ENCODE data around the gene NEK8. TPM values are rescaled to one million over a fixed set of nuclear protein-coding genes. Genes with fewer than 3 reads are reported as not detected.

NEK8 gene
- total RNA-seq, 1 donor from 2014 or later, result 1.4 TPM

DNA sequence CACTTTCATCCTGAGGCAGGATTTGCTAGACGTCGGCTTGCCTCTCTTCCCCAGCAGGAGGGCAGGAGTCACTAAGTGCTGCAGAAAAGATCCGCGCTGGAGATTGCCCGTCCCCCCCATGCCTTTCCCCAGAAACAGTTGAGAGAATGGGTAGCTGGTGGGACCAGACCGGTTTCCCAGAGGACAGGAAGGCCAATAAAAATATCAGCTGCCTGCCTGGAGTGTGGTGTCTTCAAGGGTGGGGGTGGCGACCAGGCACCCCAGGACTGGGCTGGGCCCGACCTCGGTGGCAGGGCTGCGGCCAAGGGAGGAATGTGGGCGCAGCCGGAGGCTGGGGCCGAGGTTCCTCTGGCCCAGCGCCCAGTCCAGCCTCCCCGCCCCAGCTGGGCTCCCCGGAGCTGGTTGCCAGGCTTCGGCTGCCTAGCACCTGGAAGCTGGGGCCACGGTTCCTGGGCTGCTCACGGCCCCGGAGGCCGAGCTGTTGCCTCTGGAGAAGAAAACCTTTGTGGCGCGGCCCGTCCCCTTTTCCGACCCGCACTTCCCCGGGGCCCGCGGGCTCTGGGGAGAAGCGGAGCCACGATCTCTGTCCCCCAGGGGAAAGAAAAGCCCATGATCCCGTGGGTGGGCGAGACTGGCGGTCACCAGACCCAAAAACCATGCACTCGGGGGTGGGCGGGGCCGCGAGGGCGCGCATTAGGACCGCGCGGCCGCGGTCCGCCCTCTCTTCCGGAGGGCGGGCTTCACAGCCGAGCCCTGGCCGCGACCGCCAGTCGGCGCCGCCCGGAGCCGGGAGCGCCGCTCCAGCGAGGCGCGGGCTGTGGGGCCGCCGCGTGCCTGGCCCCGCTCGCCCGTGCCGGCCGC is 14.9 kb downstream of the NEK8 start, which contains the start of gene TRAF4:
Gene TRAF4, plus strand, starts transcription at position 769 of the 861 bp plus-strand sequence. CDS start 102 bp downstream, outside the sequence.
- DNase-seq, result peak; percentile 79
- TF ChIP-seq, protein P1, sequence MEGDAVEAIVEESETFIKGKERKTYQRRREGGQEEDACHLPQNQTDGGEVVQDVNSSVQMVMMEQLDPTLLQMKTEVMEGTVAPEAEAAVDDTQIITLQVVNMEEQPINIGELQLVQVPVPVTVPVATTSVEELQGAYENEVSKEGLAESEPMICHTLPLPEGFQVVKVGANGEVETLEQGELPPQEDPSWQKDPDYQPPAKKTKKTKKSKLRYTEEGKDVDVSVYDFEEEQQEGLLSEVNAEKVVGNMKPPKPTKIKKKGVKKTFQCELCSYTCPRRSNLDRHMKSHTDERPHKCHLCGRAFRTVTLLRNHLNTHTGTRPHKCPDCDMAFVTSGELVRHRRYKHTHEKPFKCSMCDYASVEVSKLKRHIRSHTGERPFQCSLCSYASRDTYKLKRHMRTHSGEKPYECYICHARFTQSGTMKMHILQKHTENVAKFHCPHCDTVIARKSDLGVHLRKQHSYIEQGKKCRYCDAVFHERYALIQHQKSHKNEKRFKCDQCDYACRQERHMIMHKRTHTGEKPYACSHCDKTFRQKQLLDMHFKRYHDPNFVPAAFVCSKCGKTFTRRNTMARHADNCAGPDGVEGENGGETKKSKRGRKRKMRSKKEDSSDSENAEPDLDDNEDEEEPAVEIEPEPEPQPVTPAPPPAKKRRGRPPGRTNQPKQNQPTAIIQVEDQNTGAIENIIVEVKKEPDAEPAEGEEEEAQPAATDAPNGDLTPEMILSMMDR (IDR thresholded peaks at IDR 0.05; ENCODE audit: borderline replicate concordance), result peak; percentile 45
- Histone ChIP-seq H3K4me1 (peaks cover 48% of the 10 kb centered on the region), H3K9me3 (replicated peaks) (no peaks in the 10 kb centered on the region), H3K4me3 (peak within 1 kb of the TSS; percentile 84), H3K27ac (replicated peaks) (peak within 1 kb of the TSS; percentile 87), H3K36me3 (peaks cover 11% of the 10 kb centered on the region), H3K27me3 (ENCODE audit: low read depth) (no peaks in the 10 kb centered on the region)
- intact Hi-C loops (cut with micrococcal nuclease), result no loop called here

DNA sequence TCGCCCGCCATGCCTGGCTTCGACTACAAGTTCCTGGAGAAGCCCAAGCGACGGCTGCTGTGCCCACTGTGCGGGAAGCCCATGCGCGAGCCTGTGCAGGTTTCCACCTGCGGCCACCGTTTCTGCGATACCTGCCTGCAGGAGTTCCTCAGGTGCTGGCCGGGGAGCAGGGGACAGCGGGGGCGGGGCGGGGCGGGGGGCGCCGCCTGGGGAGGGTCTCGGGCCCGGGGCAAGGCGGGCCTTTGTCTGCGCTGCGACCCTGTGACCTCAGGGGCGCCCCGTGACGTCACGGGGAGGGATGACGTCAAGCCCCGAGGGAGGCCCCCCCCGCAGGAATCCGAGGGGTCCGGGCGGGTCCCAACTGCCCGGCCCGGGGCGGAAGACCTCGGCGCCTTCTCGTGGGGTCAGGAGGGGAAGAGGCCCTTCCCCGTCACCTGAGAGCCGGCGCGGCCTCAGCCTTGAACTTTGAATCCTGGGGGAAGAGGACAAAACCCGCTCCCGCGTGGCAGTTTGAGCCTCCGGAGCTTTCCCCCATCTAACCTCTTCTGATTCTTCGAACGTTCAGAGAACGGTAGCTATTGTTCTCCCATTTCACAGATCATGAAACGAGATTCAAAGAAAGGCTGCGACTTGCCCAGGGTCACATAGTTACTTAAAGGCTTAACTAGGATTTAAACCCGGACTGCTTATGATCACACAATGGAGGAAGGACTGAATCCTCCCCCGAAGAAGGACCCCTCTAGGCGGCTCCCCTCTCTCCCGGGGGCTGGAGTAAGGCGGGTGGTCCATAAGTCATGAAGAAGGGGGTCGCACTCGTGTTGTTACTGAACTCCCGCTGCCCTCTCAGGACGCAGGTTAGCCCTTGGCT is 15.8 kb downstream of the NEK8 start:
- Histone ChIP-seq H3K27ac (replicated peaks) (peak overlapping the region; percentile 87), H3K36me3 (peaks cover 13% of the 10 kb centered on the region), H3K4me1 (peaks cover 51% of the 10 kb centered on the region), H3K4me3 (peak overlapping the region; percentile 84), H3K9me3 (replicated peaks) (no peaks in the 10 kb centered on the region), H3K27me3 (ENCODE audit: low read depth) (no peaks in the 10 kb centered on the region)
- intact Hi-C loops (cut with micrococcal nuclease), result no loop called here
- TF ChIP-seq, protein P1 (IDR thresholded peaks at IDR 0.05; ENCODE audit: borderline replicate concordance), result no peak
- DNase-seq, result peak; percentile 52

DNA sequence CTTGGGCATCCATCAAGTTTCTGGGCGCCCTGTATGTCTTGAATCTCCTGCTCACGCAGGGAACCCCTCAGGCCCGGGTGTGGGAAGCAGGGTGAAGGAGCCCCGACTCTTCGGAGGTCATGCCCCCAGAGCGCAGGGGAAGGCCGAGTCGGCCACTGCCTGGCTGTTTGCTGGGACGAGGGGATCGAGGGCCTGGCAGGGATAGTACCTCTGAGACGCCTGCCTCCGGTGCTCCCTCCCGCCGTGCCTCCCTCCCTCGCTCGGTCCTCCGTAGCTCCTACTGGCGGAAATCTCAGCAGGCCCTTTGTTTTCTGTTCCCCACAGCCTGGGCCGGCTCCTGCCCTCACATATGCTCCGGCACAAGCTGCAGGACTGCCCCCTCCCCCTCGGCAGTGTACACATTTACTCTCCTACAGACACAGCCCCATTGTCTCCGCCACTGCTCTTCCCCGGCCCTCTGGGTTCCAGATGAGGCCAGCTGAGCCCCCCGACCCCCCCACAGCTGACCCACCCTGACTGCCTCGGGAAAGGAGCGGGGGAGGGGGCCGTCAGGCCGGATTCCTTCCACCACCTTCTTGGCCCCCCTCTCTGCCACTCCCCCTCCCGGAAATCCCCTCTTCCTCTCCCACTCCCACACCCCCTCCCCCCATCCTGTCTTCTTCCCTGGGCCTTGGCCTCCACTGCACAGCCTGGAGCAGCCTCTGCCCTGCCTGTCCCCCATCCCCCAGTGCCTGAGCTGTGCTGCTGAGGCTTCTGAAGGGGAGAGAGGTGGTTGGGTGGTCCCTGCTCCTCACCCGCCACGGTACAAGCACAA is 16.6 kb downstream of the NEK8 start:
- H3K27me3 ChIP-seq (ENCODE audit: low read depth), result no peaks in the 10 kb centered on the region
- H3K36me3 ChIP-seq, result peaks cover 13% of the 10 kb centered on the region
- H3K9me3 ChIP-seq (replicated peaks), result no peaks in the 10 kb centered on the region
- peaks cover 59% of the 10 kb centered on the region for H3K4me1 ChIP-seq
- H3K27ac ChIP-seq (replicated peaks), result peak overlapping the region; percentile 87
- H3K4me3 ChIP-seq, result peak overlapping the region; percentile 84
- TF ChIP-seq, protein P1 (IDR thresholded peaks at IDR 0.05; ENCODE audit: borderline replicate concordance), result no peak
- intact Hi-C loops (cut with micrococcal nuclease), result no loop called here
- DNase-seq, result no peak

DNA sequence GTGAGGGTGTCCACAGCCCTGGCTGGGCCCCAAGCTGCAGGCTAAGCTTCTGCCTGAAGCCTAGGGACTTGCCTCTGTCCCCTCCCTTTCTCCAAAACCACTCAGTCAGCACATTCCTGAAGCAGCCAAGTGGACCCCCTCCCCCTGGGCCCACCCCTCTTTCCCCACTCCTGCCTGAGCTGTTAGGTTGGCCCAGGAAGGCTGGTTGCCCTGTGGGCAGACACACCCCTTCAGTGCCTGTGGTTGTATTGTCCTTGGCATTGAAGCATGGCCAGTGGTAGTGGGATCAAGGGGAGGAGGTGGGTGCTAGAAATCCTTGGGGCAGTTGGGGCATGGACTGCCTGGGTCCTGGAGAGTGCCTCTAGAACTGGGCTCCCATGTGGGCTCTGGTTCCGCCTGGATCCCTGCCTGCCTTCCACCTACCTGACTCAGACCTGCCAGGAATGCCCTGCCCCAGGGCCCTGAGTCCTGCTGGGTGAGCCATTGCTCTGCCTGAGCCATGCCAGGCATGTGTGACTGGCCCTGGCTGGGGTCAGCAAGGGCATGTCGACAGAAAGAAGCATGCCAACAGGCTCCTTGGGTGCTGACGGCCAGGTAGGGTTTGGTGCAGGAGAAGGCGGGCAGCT is 17.3 kb downstream of the NEK8 start:
- no peak for DNase-seq
- intact Hi-C loops (cut with micrococcal nuclease), result no loop called here
- TF ChIP-seq, protein P1 (IDR thresholded peaks at IDR 0.05; ENCODE audit: borderline replicate concordance), result no peak
- Histone ChIP-seq H3K36me3 (peaks cover 13% of the 10 kb centered on the region), H3K27me3 (ENCODE audit: low read depth) (no peaks in the 10 kb centered on the region), H3K9me3 (replicated peaks) (no peaks in the 10 kb centered on the region), H3K4me1 (peaks cover 62% of the 10 kb centered on the region), H3K27ac (replicated peaks) (peak overlapping the region; percentile 87), H3K4me3 (peak overlapping the region; percentile 84)

All from left ventricle myocardium inferior (tissue), 1 donor.